Hepatocyte (in vitro differentiated cells): ENCODE measurements around the gene GNAS. TPM values are rescaled to one million over a fixed set of nuclear protein-coding genes. Genes with fewer than 3 reads are reported as not detected.

Experiments used
- DNase-seq: peaks from one replicate; pipeline ENCODE4 v3.0.0-alpha.2; 2016; ENCODE audit warnings: low spot score
- H2AFZ ChIP-seq: fragments of 200-600 bp; sonication (generic); 2 replicates; pipeline ENCODE4 v1.6.0; 2016; ENCODE audit warnings: antibody characterized with exemption, mild to moderate bottlenecking
- H3K27ac ChIP-seq: fragments of 200-600 bp; sonication (generic); 2 replicates; pipeline ENCODE4 v1.5.1; 2016; ENCODE audit warnings: mild to moderate bottlenecking
- H3K27me3 ChIP-seq: fragments of 200-600 bp; sonication (generic); 2 replicates; pipeline ENCODE4 v1.6.1; 2016
- H3K36me3 ChIP-seq: fragments of 200-600 bp; sonication (generic); replicated peaks from 2 replicates; pipeline ENCODE4 v1.5.1; 2016; ENCODE audit warnings: low read depth; ENCODE audit not compliant: insufficient read depth
- H3K4me1 ChIP-seq: fragments of 200-600 bp; sonication (generic); 2 replicates; pipeline ENCODE4 v1.5.1; 2016; ENCODE audit warnings: mild to moderate bottlenecking, moderate library complexity; ENCODE audit not compliant: insufficient read depth
- H3K4me2 ChIP-seq: fragments of 200-600 bp; sonication (generic); 2 replicates; pipeline ENCODE4 v1.6.0; 2016
- H3K4me3 ChIP-seq: fragments of 200-600 bp; sonication (generic); 2 replicates; pipeline ENCODE4 v1.5.1; 2016; ENCODE audit warnings: mild to moderate bottlenecking
- H3K79me2 ChIP-seq: fragments of 200-600 bp; sonication (generic); 2 replicates; pipeline ENCODE4 v1.6.0; 2017; ENCODE audit warnings: mild to moderate bottlenecking
- H3K9me2 ChIP-seq: fragments of 200-600 bp; sonication (generic); replicated peaks from 2 replicates; pipeline ENCODE4 v1.6.0; 2017; ENCODE audit warnings: mild to moderate bottlenecking; ENCODE audit not compliant: insufficient read depth
- H3K9me3 ChIP-seq: fragments of 200-600 bp; sonication (generic); 2 replicates; pipeline ENCODE4 v1.5.1; 2016; ENCODE audit warnings: low read depth, mild to moderate bottlenecking
- H4K20me1 ChIP-seq: fragments of 200-600 bp; sonication (generic); 2 replicates; pipeline ENCODE4 v1.6.0; 2016; ENCODE audit warnings: mild to moderate bottlenecking; ENCODE audit not compliant: insufficient read depth, poor library complexity, severe bottlenecking
- CTCF ChIP-seq: fragments of 200-600 bp; sonication (generic); IDR thresholded peaks from 2 replicates; pipeline ENCODE4 v1.5.1; 2016; ENCODE audit warnings: antibody characterized with exemption, mild to moderate bottlenecking; ENCODE audit not compliant: poor library complexity
- EZH2 ChIP-seq: fragments of 200-600 bp; sonication (generic); IDR thresholded peaks from 2 replicates; pipeline ENCODE4 v1.6.1; 2016; ENCODE audit warnings: antibody characterized with exemption, mild to moderate bottlenecking, borderline replicate concordance
- EZH2phosphoT487 ChIP-seq: fragments of 200-600 bp; sonication (generic); IDR thresholded peaks from one replicate; pipeline ENCODE4 v1.6.1; 2018; ENCODE audit warnings: antibody characterized with exemption, mild to moderate bottlenecking, low read depth, moderate library complexity; ENCODE audit not compliant: unreplicated experiment, severe bottlenecking
- WGBS: methylation state at CpG from one replicate; pipeline ENCODE4 v1.1.6; 2016; ENCODE audit warnings: low lambda C conversion rate; ENCODE audit errors: missing lambda C conversion rate; 5-methylcytosine and 5-hydroxymethylcytosine counted together
- polyA plus RNA-seq: library from polyadenylated mRNA; unstranded; fragments of >200 nt; fragmentation: Nextera tagmentation; extraction: Ambion mirVana; gene quantifications from 2 replicates; pipeline ENCODE4 v1.2.1, GENCODE V29; 2016
- total RNA-seq: library from RNA; depleted of rRNA; stranded (reverse); fragments of >200 nt; gene quantifications from 2 replicates; pipeline ENCODE4 v1.2.3, GENCODE V29; 2014

GNAS gene
- total and polyA plus RNA-seq, 2 experiments from 2014 or later: 897 to 1,649 TPM

GRCh38 chr20:58877050-58877975, 24.8 kb downstream of the GNAS start:
- no peak overlapping the region for H2AFZ ChIP-seq
- H4K20me1 ChIP-seq: no peaks in the 10 kb centered on the region
- H3K79me2 ChIP-seq: no peaks in the 10 kb centered on the region
- no peak overlapping the region for H3K27ac ChIP-seq
- H3K4me1 ChIP-seq: no peaks in the 10 kb centered on the region
- no peaks in the 10 kb centered on the region for H3K36me3 ChIP-seq
- no peak overlapping the region for H3K4me2 ChIP-seq
- no peak for TF ChIP-seq EZH2
- no peak for TF ChIP-seq CTCF
- H3K9me3 ChIP-seq: no peaks in the 10 kb centered on the region
- WGBS: 59% methylated on average over 11 of the region's 11 CpGs
- H3K27me3 ChIP-seq: no peaks in the 10 kb centered on the region
- no peaks in the 10 kb centered on the region for H3K9me2 ChIP-seq
- no peak overlapping the region for H3K4me3 ChIP-seq
- DNase-seq: no peak

- Histone ChIP-seq H4K20me1 (no peaks in the 10 kb centered on the region), H3K4me1 (no peaks in the 10 kb centered on the region), H3K79me2 (no peaks in the 10 kb centered on the region), H3K4me2 (no peak overlapping the region), H3K9me2 (no peaks in the 10 kb centered on the region), H3K36me3 (no peaks in the 10 kb centered on the region), H3K9me3 (no peaks in the 10 kb centered on the region), H2AFZ (no peak overlapping the region), H3K27me3 (no peaks in the 10 kb centered on the region), H3K27ac (no peak overlapping the region), H3K4me3 (no peak overlapping the region)
- DNase-seq: no peak
- 81% methylated on average over 4 of the region's 4 CpGs for WGBS
- TF ChIP-seq EZH2 (no peak), EZH2phosphoT487 (no peak), CTCF (no peak)
These were observed 25.5 kb downstream of the GNAS start for GRCh38 chr20:58877976-58878360.

- Histone ChIP-seq H4K20me1 (no peaks in the 10 kb centered on the region), H3K4me1 (peaks cover 1% of the 10 kb centered on the region), H2AFZ (no peak overlapping the region), H3K9me2 (no peaks in the 10 kb centered on the region), H3K36me3 (no peaks in the 10 kb centered on the region), H3K4me2 (no peak overlapping the region), H3K4me3 (no peak overlapping the region), H3K9me3 (no peaks in the 10 kb centered on the region), H3K27me3 (no peaks in the 10 kb centered on the region), H3K27ac (no peak overlapping the region), H3K79me2 (no peaks in the 10 kb centered on the region)
- 79% methylated on average over 4 of the region's 4 CpGs for WGBS
- no peak for DNase-seq
- TF ChIP-seq EZH2phosphoT487: no peak
These were observed 25.9 kb downstream of the GNAS start for GRCh38 chr20:58878399-58878798.

- Histone ChIP-seq H3K4me1 (peaks cover 3% of the 10 kb centered on the region), H3K36me3 (no peaks in the 10 kb centered on the region), H3K9me2 (no peaks in the 10 kb centered on the region), H4K20me1 (no peaks in the 10 kb centered on the region), H3K79me2 (no peaks in the 10 kb centered on the region), H3K27me3 (no peaks in the 10 kb centered on the region), H2AFZ (no peak overlapping the region), H3K9me3 (no peaks in the 10 kb centered on the region), H3K4me2 (no peak overlapping the region), H3K4me3 (no peak overlapping the region), H3K27ac (no peak overlapping the region)
- TF ChIP-seq CTCF (no peak), EZH2 (no peak), EZH2phosphoT487 (no peak)
- 100% methylated on average over 1 of the region's 1 CpG for WGBS
- DNase-seq: no peak
These were observed 27.9 kb downstream of the GNAS start for GRCh38 chr20:58880441-58880840.
